ENCODE measurements around the gene GSTM2. TPM values are rescaled to one million over a fixed set of nuclear protein-coding genes. Genes with fewer than 3 reads are reported as not detected.
"Not testable (repeated sequence)": the region's sequence is repeated elsewhere in the genome, so short reads cannot be mapped to it uniquely, and the experiment has no call there.

The GSTM2 gene
- total and polyA plus RNA-seq, 11 donors: 20.5 to 101 (median 62.3) TPM

GRCh38 chr1:109697066-109697465, 29.2 kb downstream of the GSTM2 start:
- ATAC-seq (no peak), DNase-seq (no peak)
- H3K9me3 ChIP-seq: no peaks in the 10 kb centered on the region
- H3K36me3 ChIP-seq: peaks cover 0 to 12% (median 0%) of the 10 kb centered on the region in 9 donors
- no peaks in the 10 kb centered on the region for H3K27me3 ChIP-seq
- H3K4me1 ChIP-seq: peaks cover 0 to 4% (median 0%) of the 10 kb centered on the region in 12 donors
- TF ChIP-seq POLR2A (IDR thresholded peaks at IDR 0.05): no peak
- TF ChIP-seq CTCF (IDR thresholded peaks at IDR 0.05): no peak
- intact Hi-C loops (cut with DNase I): no loop called here
- H3K4me3 ChIP-seq: no peak overlapping the region
- 91 to 95% methylated on average over 4 of the region's 4 CpGs; no CpG with 5 or more reads in 2 of the 4 donors for WGBS, 4 donors
- H3K27ac ChIP-seq: no peak overlapping the region

- not testable (repeated sequence) for H3K9me3 ChIP-seq, ATAC-seq
- WGBS, 4 donors: 94 to 96% methylated on average over 3 to 4 of the region's 4 CpGs; no CpG with 5 or more reads in 2 of the 4 donors
Observed at GRCh38 chr1:109697861-109698260, 30.0 kb downstream of the GSTM2 start.

GRCh38 chr1:109702940-109703339, 35.1 kb downstream of the GSTM2 start:
- H3K36me3 ChIP-seq; H3K27me3 ChIP-seq; H3K27ac ChIP-seq; intact Hi-C loops (cut with DNase I); H3K4me3 ChIP-seq; DNase-seq; H3K4me1 ChIP-seq; ATAC-seq; H3K9me3 ChIP-seq: not testable (repeated sequence)
- WGBS, 4 donors: 92 to 99% (median 95%) methylated on average over 3 of the region's 3 CpGs

More at GRCh38 chr1:109697861-109698260, 30.0 kb downstream of the GSTM2 start:
- H3K27ac ChIP-seq; DNase-seq; H3K4me1 ChIP-seq; H3K4me3 ChIP-seq; intact Hi-C loops (cut with DNase I); H3K27me3 ChIP-seq: not testable (repeated sequence)
- peaks cover 0 to 12% (median 0%) of the 10 kb centered on the region in 9 donors for H3K36me3 ChIP-seq

GRCh38 chr1:109704173-109704572, 36.3 kb downstream of the GSTM2 start:
- WGBS, 4 donors: 66 to 82% (median 78%) methylated on average over 8 of the region's 8 CpGs
- Histone ChIP-seq H3K9me3 (peaks cover 0 to 18% (median 2%) of the 10 kb centered on the region in 12 donors), H3K4me1 (no peaks in the 10 kb centered on the region), H3K27ac (no peak overlapping the region), H3K4me3 (no peak overlapping the region), H3K36me3 (no peaks in the 10 kb centered on the region), H3K27me3 (no peaks in the 10 kb centered on the region)
- intact Hi-C loops (cut with DNase I): no loop called here
- peak in 1 of 4 donors; percentile 34 for ATAC-seq
- DNase-seq: no peak
- no peak for TF ChIP-seq POLR2A (IDR thresholded peaks at IDR 0.05)
- TF ChIP-seq CTCF (IDR thresholded peaks at IDR 0.05): peak in 1 of 12 donors; percentile 8

GRCh38 chr1:109705411-109705810, 37.6 kb downstream of the GSTM2 start:
- no peak overlapping the region for H3K27ac ChIP-seq
- DNase-seq (no peak), ATAC-seq (no peak)
- H3K4me3 ChIP-seq: no peak overlapping the region
- no peaks in the 10 kb centered on the region for H3K27me3 ChIP-seq
- TF ChIP-seq POLR2A (IDR thresholded peaks at IDR 0.05): no peak
- intact Hi-C loops (cut with DNase I): no loop called here
- H3K4me1 ChIP-seq: no peaks in the 10 kb centered on the region
- H3K9me3 ChIP-seq: peaks cover 0 to 25% (median 4%) of the 10 kb centered on the region in 12 donors
- no peaks in the 10 kb centered on the region for H3K36me3 ChIP-seq
- WGBS, 4 donors: 89 to 93% (median 91%) methylated on average over 4 of the region's 4 CpGs

GRCh38 chr1:109708949-109709348, 41.1 kb downstream of the GSTM2 start:
- 65 to 83% (median 77%) methylated on average over 4 of the region's 4 CpGs for WGBS, 4 donors
- H3K27ac ChIP-seq; H3K36me3 ChIP-seq; H3K4me1 ChIP-seq; ATAC-seq; intact Hi-C loops (cut with DNase I); DNase-seq; H3K4me3 ChIP-seq; H3K27me3 ChIP-seq: not testable (repeated sequence)
- H3K9me3 ChIP-seq: peaks cover 0 to 19% (median 3%) of the 10 kb centered on the region in 12 donors

- H3K9me3 ChIP-seq: peaks cover 0 to 19% (median 3%) of the 10 kb centered on the region in 12 donors
- peak in 1 of 4 donors; percentile 32 for ATAC-seq
- H3K27me3 ChIP-seq; H3K4me1 ChIP-seq; H3K36me3 ChIP-seq; DNase-seq; H3K4me3 ChIP-seq; H3K27ac ChIP-seq; intact Hi-C loops (cut with DNase I): not testable (repeated sequence)
Observed at GRCh38 chr1:109709822-109710221, 42.0 kb downstream of the GSTM2 start.

- H3K27me3 ChIP-seq; H3K4me1 ChIP-seq; H3K36me3 ChIP-seq; intact Hi-C loops (cut with DNase I): not testable (repeated sequence)
- peaks cover 0 to 19% (median 3%) of the 10 kb centered on the region in 12 donors for H3K9me3 ChIP-seq
- H3K27ac ChIP-seq: peak within 1 kb of the TSS in 7 of 12 donors; percentile 24 to 88 (median 64)
- WGBS, 4 donors: 18 to 56% (median 25%) methylated on average over 18 to 33 of the region's 33 CpGs
- DNase-seq (peak in 3 of 5 donors; percentile 33 to 56 (median 37)), ATAC-seq (peak in 3 of 4 donors; percentile 61 to 82 (median 74))
- H3K4me3 ChIP-seq: peak within 1 kb of the TSS in 10 of 12 donors; percentile 24 to 56 (median 48)
Observed at GRCh38 chr1:109711593-109712320, 43.9 kb downstream of the GSTM2 start, which contains the start of gene GSTM5. Gene GSTM5 (plus strand): TSS chr1:109712251. CDS start chr1:109712313, 62 bp downstream.

Data from heart left ventricle (tissue), 16 donors.